Esophagus muscularis mucosa (tissue), 4 donors: Measurements from ENCODE around the gene MICU1. TPM values are rescaled to one million over a fixed set of nuclear protein-coding genes. Genes with fewer than 3 reads are reported as not detected.
A peak's percentile ranks its signal among the peaks of the same experiment; 100 is the strongest.

Experiments used
- DNase-seq: peaks from one replicate; pipeline ENCODE4 v3.0.0-alpha.2; 2017; ENCODE audit errors: extremely low spot score
- H3K27ac ChIP-seq, 4 donors: fragments of 200-600 bp; sonication (generic); replicated peaks in 1 of 4; 1 replicate in 3 of 4; 2 replicates in 1 of 4; pipeline ENCODE4 v1.5.1; 2016 to 2019; ENCODE audit warnings: mild to moderate bottlenecking in 1 of 4
- H3K27me3 ChIP-seq, 4 donors: fragments of 200-600 bp; sonication (generic); one replicate each; pipeline versions ENCODE4 v1.5.1 to v1.6.0; 2016 to 2019
- H3K36me3 ChIP-seq, 4 donors: fragments of 200-600 bp; sonication (generic); one replicate each; pipeline ENCODE4 v1.5.1; 2016 to 2019
- H3K4me1 ChIP-seq, 4 donors: fragments of 200-600 bp; sonication (generic); one replicate each; pipeline ENCODE4 v1.5.1; 2016 to 2019
- H3K4me3 ChIP-seq, 4 donors: fragments of 200-600 bp; sonication (generic); 1 replicate in 2 of 4; 2 replicates in 2 of 4; pipeline ENCODE4 v1.5.1; 2016 to 2019; ENCODE audit warnings: mild to moderate bottlenecking in 4 of 4, moderate library complexity in 1 of 4
- H3K9me3 ChIP-seq, 4 donors: fragments of 200-600 bp; sonication (generic); 1 replicate in 3 of 4; 2 replicates in 1 of 4; pipeline ENCODE4 v1.5.1; 2016 to 2019
- CTCF ChIP-seq, 3 experiments: fragments of 200-600 bp in 2 of 3; fragments of 450-650 bp in 1 of 3; sonication (generic) in 2 of 3; IDR thresholded peaks; one replicate each; pipeline ENCODE4 v1.5.1; 2017 to 2019; ENCODE audit warnings: antibody characterized with exemption in 3 of 3, mild to moderate bottlenecking in 2 of 3, moderate library complexity in 1 of 3
- EP300 ChIP-seq: sonication (generic); formaldehyde crosslinking; IDR thresholded peaks from one replicate; pipeline ENCODE4 v1.6.1; 2017; ENCODE audit warnings: antibody characterized with exemption
- POLR2A ChIP-seq: fragments of 450-650 bp; IDR thresholded peaks from one replicate; pipeline ENCODE4 v1.6.1; 2017; ENCODE audit warnings: antibody characterized with exemption, moderate library complexity, mild to moderate bottlenecking, low read depth
- POLR2AphosphoS5 ChIP-seq, 2 donors: sonication (generic); formaldehyde crosslinking; IDR thresholded peaks; one replicate each; pipeline ENCODE4 v1.6.1; 2017; ENCODE audit warnings: antibody characterized with exemption in 2 of 2
- whole genome bisulfite sequencing: methylation state at CpG from one replicate; pipeline ENCODE4 v1.1.5; 2018; 5-methylcytosine and 5-hydroxymethylcytosine counted together
- intact Hi-C: fragments of 100-400 bp; cut with DNase I; formaldehyde crosslinking; loops from one replicate; pipeline ENCODE4 v1.15.1; 2023
- total RNA-seq, 4 donors: library from RNA; depleted of rRNA; stranded (reverse); fragments of >200 nt; gene quantifications; one replicate each; pipeline versions ENCODE4 v1.1.0 to v1.2.1, GENCODE V29; 2016

Gene MICU1
- total RNA-seq, 4 donors from 2014 or later: 31.6 to 39.7 (median 35.0) TPM

DNA sequence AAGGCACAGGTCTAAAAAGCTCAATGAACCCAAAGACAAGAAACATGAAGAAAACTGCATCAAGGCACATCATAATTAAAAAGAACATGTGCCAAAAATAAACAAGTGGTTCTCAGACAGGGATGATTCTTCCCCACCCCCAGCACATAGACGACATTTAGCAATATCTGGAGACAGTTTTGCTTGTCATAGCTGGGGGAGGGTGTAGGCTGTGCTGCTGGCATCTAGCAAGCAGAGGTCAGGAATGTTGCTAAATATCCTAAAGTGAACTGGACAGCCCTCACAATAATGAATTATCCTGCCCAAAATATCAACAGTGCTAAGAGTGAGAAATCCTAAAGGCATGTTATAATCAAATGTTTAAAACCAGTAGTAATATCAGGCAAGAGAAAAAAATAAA, 122.6 kb downstream of the MICU1 start:
- Histone ChIP-seq H3K27ac (peak overlapping the region in 1 of 4 donors; percentile 23), H3K27me3 (no peaks in the 10 kb centered on the region), H3K4me1 (peaks cover 0 to 11% (median 6%) of the 10 kb centered on the region in 4 donors), H3K36me3 (peaks cover 0 to 7% (median 3%) of the 10 kb centered on the region in 4 donors), H3K4me3 (no peak overlapping the region), H3K9me3 (no peaks in the 10 kb centered on the region)
- intact Hi-C loops: no loop called here
- TF ChIP-seq POLR2A: no peak
- TF ChIP-seq POLR2AphosphoS5 (IDR thresholded peaks at IDR 0.05): no peak
- TF ChIP-seq EP300: no peak
- TF ChIP-seq CTCF (IDR thresholded peaks at IDR 0.05): no peak
- 31% methylated on average over 1 of the region's 1 CpG for WGBS
- no peak for DNase-seq

DNA sequence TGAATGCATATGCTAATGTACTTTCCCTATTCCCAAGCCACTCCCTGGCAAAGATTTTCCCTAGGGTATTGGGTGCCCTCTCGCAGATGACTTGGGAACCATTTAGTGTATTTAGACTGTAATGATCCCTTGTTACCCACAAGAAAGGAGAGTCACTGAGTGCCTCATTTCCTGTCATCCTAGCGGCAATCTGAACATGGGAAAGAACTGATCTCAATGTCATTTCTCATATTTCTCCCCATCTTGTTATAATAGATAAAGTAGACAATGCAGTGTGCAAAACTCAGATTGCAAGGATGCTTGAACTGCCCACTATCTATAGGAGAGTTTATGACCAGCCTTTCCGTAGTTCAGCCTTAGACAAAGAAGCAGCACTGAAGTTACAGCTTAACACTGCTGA, 123.3 kb downstream of the MICU1 start:
- TF ChIP-seq POLR2AphosphoS5 (IDR thresholded peaks at IDR 0.05) (no peak), EP300 (no peak), CTCF (IDR thresholded peaks at IDR 0.05) (no peak), POLR2A (no peak)
- Histone ChIP-seq H3K9me3 (no peaks in the 10 kb centered on the region), H3K4me3 (no peak overlapping the region), H3K27me3 (no peaks in the 10 kb centered on the region), H3K27ac (peak overlapping the region in 1 of 4 donors; percentile 23), H3K36me3 (peaks cover 0 to 4% (median 1%) of the 10 kb centered on the region in 4 donors), H3K4me1 (peaks cover 0 to 11% (median 6%) of the 10 kb centered on the region in 4 donors)
- no peak for DNase-seq
- intact Hi-C loops: no loop called here
- WGBS: 95% methylated on average over 3 of the region's 3 CpGs

DNA sequence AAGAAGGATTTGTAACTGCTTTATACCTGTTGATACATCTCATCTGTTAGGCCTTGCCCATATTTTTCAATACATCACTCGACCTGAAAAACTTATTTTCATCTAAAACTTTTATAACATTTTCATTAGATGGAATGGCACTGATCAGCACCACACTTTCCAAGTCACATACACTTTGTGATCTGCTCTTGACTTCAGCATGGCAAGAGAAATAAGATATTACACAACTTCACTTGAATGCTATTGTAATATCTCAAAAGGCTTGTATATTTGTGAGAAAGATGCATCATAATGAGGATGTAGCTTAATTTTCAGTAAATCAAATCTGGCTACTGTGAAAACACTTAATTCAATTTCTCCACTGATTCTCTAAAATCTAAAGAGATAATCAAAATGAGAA, 126.2 kb downstream of the MICU1 start:
- TF ChIP-seq POLR2A (no peak), CTCF (IDR thresholded peaks at IDR 0.05) (no peak), EP300 (no peak), POLR2AphosphoS5 (IDR thresholded peaks at IDR 0.05) (no peak)
- H3K36me3 ChIP-seq: no peaks in the 10 kb centered on the region
- intact Hi-C loops: no loop called here
- WGBS: 86% methylated on average over 1 of the region's 1 CpG
- no peak overlapping the region for H3K4me3 ChIP-seq
- no peak for DNase-seq
- H3K27ac ChIP-seq: no peak overlapping the region
- H3K9me3 ChIP-seq: no peaks in the 10 kb centered on the region
- peaks cover 0 to 11% (median 6%) of the 10 kb centered on the region in 4 donors for H3K4me1 ChIP-seq
- no peaks in the 10 kb centered on the region for H3K27me3 ChIP-seq

DNA sequence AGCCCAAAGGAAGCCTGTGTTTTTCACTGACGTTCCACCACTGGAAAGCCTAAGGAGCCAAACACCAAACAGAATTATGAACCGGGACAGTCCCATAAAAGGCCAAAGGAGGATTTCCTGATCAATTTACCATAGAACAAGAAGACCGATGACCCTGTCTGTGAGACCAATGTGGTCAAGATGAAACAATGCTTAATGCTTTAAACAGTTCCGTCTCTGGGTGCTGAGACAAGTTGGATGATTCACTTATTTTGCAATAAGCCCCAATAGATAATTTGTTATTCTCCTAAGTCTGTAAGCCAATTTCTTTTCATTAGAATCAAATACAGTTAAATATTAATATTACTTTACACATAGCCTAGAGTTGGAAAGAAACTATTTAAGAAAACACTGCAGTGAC, 134.9 kb downstream of the MICU1 start:
- Histone ChIP-seq H3K27me3 (no peaks in the 10 kb centered on the region), H3K9me3 (no peaks in the 10 kb centered on the region), H3K4me3 (no peak overlapping the region), H3K36me3 (no peaks in the 10 kb centered on the region), H3K4me1 (peaks cover 0 to 11% (median 0%) of the 10 kb centered on the region in 4 donors), H3K27ac (no peak overlapping the region)
- WGBS: 69% methylated on average over 4 of the region's 4 CpGs
- intact Hi-C loops: no loop called here
- no peak for TF ChIP-seq EP300
- no peak for TF ChIP-seq POLR2A
- no peak for TF ChIP-seq CTCF (IDR thresholded peaks at IDR 0.05)
- TF ChIP-seq POLR2AphosphoS5 (IDR thresholded peaks at IDR 0.05): no peak
- no peak for DNase-seq

- no peak for TF ChIP-seq POLR2A
- no peak for TF ChIP-seq CTCF (IDR thresholded peaks at IDR 0.05)
- no peak for TF ChIP-seq EP300
- TF ChIP-seq POLR2AphosphoS5 (IDR thresholded peaks at IDR 0.05): no peak
- Histone ChIP-seq H3K4me3 (no peak overlapping the region), H3K36me3 (peaks cover 0 to 6% (median 2%) of the 10 kb centered on the region in 4 donors), H3K27me3 (no peaks in the 10 kb centered on the region), H3K27ac (no peak overlapping the region), H3K9me3 (no peaks in the 10 kb centered on the region), H3K4me1 (peaks cover 0 to 11% (median 0%) of the 10 kb centered on the region in 4 donors)
- WGBS: 88% methylated on average over 3 of the region's 3 CpGs
- intact Hi-C loops: no loop called here
- DNase-seq: no peak
Measured at GRCh38 chr10:72487521-72487920, 138.4 kb downstream of the MICU1 start.
